GM21447 (cell line): ENCODE data around the gene MAGI1.
"Not testable (repeated sequence)": the region's sequence is repeated elsewhere in the genome, so short reads cannot be mapped to it uniquely, and the experiment has no call there.

Source experiments
- ATAC-seq: cut with Tn5 transposase; IDR thresholded peaks from one replicate; pipeline ENCODE4 v1.9.1; 2021; ENCODE audit not compliant: unreplicated experiment

The MAGI1 gene

GRCh38 chr3:65549626-65549959, 489.1 kb downstream of the MAGI1 start:
- ATAC-seq: no peak

DNA sequence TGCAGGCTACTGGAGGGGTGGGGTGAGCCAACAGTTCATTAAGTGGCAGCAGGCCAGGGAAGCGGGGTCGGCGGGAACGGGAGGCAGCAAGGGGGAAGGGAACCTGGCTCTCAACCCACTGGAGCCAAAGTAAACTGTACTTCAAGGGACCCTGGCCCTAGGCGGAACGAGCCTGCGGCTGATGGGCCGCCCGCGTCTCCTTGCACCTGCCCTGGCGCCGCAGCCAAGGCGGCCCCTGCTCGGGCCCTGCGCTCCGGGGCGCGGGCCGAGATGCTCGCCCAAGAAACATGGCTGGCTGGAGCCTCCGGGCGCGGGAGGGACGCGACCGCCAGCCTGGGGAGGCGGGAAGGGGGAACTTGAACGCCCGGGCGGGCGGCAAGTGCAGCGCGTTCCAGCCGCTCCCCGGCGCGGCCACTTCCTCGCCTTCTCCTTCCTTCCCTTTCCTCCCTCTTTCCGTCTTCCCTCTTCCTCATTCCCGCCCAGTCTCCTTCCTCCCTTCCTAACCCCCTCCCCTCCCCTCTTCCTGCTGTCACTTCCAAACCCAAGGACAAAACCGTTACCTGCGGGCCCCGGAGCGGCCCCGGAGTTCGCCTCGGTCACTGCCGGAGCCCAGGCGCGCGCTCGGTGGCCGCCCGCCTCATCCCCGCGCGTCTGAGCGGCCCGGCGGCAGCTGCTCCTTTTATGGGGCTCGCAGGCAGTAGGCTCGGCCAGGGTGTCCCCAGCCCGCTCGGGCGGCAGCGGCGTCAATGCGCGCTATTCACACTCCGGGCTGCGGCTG, 489.7 kb downstream of the MAGI1 start:
- ATAC-seq: no peak

GRCh38 chr3:65545429-65545828, 493.3 kb downstream of the MAGI1 start:
- ATAC-seq: no peak

GRCh38 chr3:65543391-65543790, 495.3 kb downstream of the MAGI1 start:
- not testable (repeated sequence) for ATAC-seq

- no peak for ATAC-seq
Observed at GRCh38 chr3:65540666-65541065, 498.1 kb downstream of the MAGI1 start.

GRCh38 chr3:65539616-65540015, 499.1 kb downstream of the MAGI1 start:
- no peak for ATAC-seq

- no peak for ATAC-seq
Observed at GRCh38 chr3:65538101-65538500, 500.6 kb downstream of the MAGI1 start.

DNA sequence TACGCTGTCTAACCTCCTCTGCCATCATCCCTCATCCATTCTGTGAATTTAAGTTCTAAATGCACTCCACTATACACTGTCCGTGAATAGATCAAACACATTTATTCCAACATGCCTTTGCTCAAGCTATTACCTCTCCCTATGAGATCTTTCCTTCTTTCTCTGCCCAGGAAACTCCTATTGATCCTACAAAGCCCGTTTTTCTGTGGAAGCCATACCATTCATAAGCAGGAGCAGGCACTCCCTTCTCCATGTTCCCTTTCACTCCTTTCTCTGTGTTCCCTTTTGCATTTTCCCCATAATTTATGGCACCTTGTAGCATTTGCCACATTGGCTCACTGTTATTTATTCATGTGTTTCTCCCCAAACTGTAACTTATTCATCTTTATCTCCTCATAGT, 501.6 kb downstream of the MAGI1 start:
- no peak for ATAC-seq

GRCh38 chr3:65535260-65535659, 503.5 kb downstream of the MAGI1 start:
- ATAC-seq: no peak

GRCh38 chr3:65534805-65535204, 503.9 kb downstream of the MAGI1 start:
- ATAC-seq: no peak

- ATAC-seq: no peak
Observed at GRCh38 chr3:65532749-65533148, 506.0 kb downstream of the MAGI1 start.

- no peak for ATAC-seq
Observed at GRCh38 chr3:65532215-65532614, 506.5 kb downstream of the MAGI1 start.

- ATAC-seq: no peak
Observed at GRCh38 chr3:65531499-65531898, 507.2 kb downstream of the MAGI1 start.

DNA sequence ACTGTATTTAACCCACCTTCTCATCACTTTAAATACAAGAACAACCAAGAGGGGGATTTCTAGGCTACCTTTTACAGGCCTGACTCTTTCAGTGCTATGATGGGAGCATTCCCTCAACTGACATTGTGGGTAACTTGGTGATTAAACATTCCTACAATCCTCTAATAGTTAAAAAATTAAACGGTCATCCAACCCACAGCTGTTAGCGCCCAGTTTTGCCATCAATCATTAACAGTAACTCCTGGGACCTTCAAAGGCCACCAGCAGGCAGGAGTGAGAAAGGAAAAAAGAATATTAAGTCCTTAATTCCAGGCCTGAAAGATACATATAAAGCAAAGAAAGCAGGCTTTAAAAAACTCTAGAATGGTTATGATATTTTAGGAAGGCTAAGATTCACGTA, 512.1 kb downstream of the MAGI1 start:
- no peak for ATAC-seq

- ATAC-seq: no peak
Observed at GRCh38 chr3:65524584-65524983, 514.1 kb downstream of the MAGI1 start.

GRCh38 chr3:65523878-65524277, 514.8 kb downstream of the MAGI1 start:
- ATAC-seq: no peak

GRCh38 chr3:65521032-65521431, 517.7 kb downstream of the MAGI1 start:
- ATAC-seq: no peak

DNA sequence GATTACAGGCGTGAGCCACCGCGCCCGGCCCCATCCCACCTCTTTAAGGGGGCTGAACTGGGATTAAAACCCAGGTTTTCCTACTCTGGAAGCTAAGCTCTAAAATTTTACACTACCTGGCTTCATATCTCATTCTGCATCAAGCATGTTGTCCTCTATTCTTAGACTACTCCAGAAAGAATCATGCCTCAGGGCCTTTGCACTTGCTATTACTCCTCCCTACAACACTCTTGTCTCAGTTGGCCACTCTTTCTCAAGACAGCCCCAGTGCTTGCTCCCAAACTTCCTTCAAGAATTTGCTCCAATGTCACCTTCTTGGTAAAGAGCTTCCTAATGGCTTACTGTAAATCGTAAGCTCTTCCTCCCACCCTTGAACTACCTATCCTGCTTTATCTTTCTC, 521.7 kb downstream of the MAGI1 start:
- no peak for ATAC-seq

DNA sequence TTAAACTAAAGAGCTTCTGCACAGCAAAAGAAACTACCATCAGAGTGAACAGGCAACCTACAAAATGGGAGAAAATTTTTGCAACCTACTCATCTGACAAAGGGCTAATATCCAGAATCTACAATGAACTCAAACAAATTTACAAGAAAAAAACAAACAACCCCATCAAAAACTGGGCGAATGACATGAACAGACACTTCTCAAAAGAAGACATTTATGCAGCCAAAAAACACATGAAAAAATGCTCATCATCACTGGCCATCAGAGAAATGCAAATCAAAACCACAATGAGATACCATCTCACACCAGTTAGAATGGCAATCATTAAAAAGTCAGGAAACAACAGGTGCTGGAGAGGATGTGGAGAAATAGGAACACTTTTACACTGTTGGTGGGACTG, 524.4 kb downstream of the MAGI1 start:
- ATAC-seq: not testable (repeated sequence)

DNA sequence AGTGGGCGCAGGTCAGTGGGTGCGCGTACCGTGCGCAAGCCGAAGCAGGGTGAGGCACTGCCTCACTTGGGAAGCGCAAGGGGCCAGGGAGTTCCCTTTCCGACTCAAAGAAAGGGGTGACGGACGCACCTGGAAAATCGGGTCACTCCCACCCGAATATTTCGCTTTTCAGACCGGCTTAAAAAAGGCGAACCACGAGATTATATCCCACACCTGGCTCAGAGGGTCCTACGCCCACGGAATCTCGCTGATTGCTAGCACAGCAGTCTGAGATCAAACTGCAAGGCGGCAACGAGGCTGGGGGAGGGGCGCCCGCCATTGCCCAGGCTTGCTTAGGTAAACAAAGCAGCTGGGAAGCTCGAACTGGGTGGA, 529.3 kb downstream of the MAGI1 start:
- ATAC-seq: not testable (repeated sequence)

GRCh38 chr3:65508750-65509422, 529.8 kb downstream of the MAGI1 start:
- ATAC-seq: no peak

GRCh38 chr3:65507437-65507836, 531.3 kb downstream of the MAGI1 start:
- ATAC-seq: no peak

- ATAC-seq: no peak
Observed at GRCh38 chr3:65503776-65504175, 534.9 kb downstream of the MAGI1 start.
